ENCODE measurements around the gene EPAS1. TPM values are rescaled to one million over a fixed set of nuclear protein-coding genes. Genes with fewer than 3 reads are reported as not detected.
A peak's percentile ranks its signal among the peaks of the same experiment; 100 is the strongest.

EPAS1 gene
- total and polyA plus RNA-seq, 9 of the 15 experiments (the other 6 are each of a cell fraction or from before 2014, with no cell fraction given), result 0.25 to 11.2 (median 4.1) TPM

GRCh38 chr2:46325182-46325928 is 28.1 kb downstream of the EPAS1 start (continued):
- TF ChIP-seq RREB1 (CRISPR knock-in tag; IDR thresholded peaks at IDR 0.05), result no peak
- peak; percentile 60 for TF ChIP-seq FOS (IDR thresholded peaks at IDR 0.05; ENCODE audit: extremely low read depth, insufficient read length)
- TF ChIP-seq ETV5 (CRISPR knock-in tag; IDR thresholded peaks at IDR 0.05; ENCODE audit: low read depth), result no peak
- no peak for TF ChIP-seq ZNF41 (CRISPR knock-in tag; conservative IDR thresholded peaks at IDR 0.05)
- peak; percentile 97 for TF ChIP-seq FOSL1 (tag; conservative IDR thresholded peaks at IDR 0.05)
- TF ChIP-seq MTA2 (IDR thresholded peaks at IDR 0.05; ENCODE audit: low read depth), result 0 out of 2 replicates have a peak, but pooled peaks have one; percentile 39
- TF ChIP-seq KLF6 (CRISPR knock-in tag; IDR thresholded peaks at IDR 0.05; ENCODE audit: borderline replicate concordance), result no peak
- peak; percentile 71; the same call in 1 of the 2 replicates for TF ChIP-seq ZNF592 (IDR thresholded peaks at IDR 0.05)
- TF ChIP-seq MAX (CRISPR knock-in tag; IDR thresholded peaks at IDR 0.05), result no peak
- TF ChIP-seq MCM3 (IDR thresholded peaks at IDR 0.05), result no peak
- no peak for TF ChIP-seq CEBPB (tag; IDR thresholded peaks at IDR 0.05)
- TF ChIP-seq ATF2 (CRISPR knock-in tag; IDR thresholded peaks at IDR 0.05), result no peak
- 0 out of 2 replicates have a peak, but pooled peaks have one; percentile 15 for TF ChIP-seq BACH1 (tag; IDR thresholded peaks at IDR 0.05)
- peak; percentile 71; the same call in 1 of the 2 replicates for TF ChIP-seq HDAC2 (IDR thresholded peaks at IDR 0.05)
- peak; percentile 86 for TF ChIP-seq EHMT2 (IDR thresholded peaks at IDR 0.05)
- no peak for TF ChIP-seq ZNF57 (CRISPR knock-in tag; IDR thresholded peaks at IDR 0.05)
